ENCODE results near the gene CEP104. TPM values are rescaled to one million over a fixed set of nuclear protein-coding genes. Genes with fewer than 3 reads are reported as not detected.

Gene CEP104
- total and polyA plus RNA-seq, 9 of the 15 experiments (the other 6 are each of a cell fraction or from before 2014, with no cell fraction given) = 11.2 to 63.4 (median 42.6) TPM

- no peaks in the 10 kb centered on the region for H3K9me3 ChIP-seq (replicated peaks; ENCODE audit: control insufficient read depth, insufficient read depth, low read depth, low read length)
- H3K4me2 ChIP-seq (ENCODE audit: insufficient read depth, low read length) = no peak overlapping the region
- TF ChIP-seq STAT5B (CRISPR knock-in tag; IDR thresholded peaks at IDR 0.05) = no peak
- TF ChIP-seq, protein P1, sequence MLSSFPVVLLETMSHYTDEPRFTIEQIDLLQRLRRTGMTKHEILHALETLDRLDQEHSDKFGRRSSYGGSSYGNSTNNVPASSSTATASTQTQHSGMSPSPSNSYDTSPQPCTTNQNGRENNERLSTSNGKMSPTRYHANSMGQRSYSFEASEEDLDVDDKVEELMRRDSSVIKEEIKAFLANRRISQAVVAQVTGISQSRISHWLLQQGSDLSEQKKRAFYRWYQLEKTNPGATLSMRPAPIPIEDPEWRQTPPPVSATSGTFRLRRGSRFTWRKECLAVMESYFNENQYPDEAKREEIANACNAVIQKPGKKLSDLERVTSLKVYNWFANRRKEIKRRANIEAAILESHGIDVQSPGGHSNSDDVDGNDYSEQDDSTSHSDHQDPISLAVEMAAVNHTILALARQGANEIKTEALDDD (IDR thresholded peaks at IDR 0.05) = no peak
- TF ChIP-seq KDM1A (IDR thresholded peaks at IDR 0.05) = no peak
- TF ChIP-seq ZBTB33 (CRISPR knock-in tag; IDR thresholded peaks at IDR 0.05) = peak; percentile 87
- TF ChIP-seq MCM5 (IDR thresholded peaks at IDR 0.05; ENCODE audit: low read depth) = no peak
- TF ChIP-seq PPARD (CRISPR knock-in tag; IDR thresholded peaks at IDR 0.05) = no peak
- no peaks in the 10 kb centered on the region for H3K9me1 ChIP-seq (ENCODE audit: control insufficient read depth, insufficient read depth, low read length)
- intact Hi-C loops (cut with micrococcal nuclease) = no loop called here
- no peak for FAIRE-seq
- no peak for DNase-seq (ENCODE audit: extremely low read depth in 1 of 4, low spot score in 3 of 4)
- H2AFZ ChIP-seq (ENCODE audit: low read depth, low read length) = no peak overlapping the region
- ChIA-PET POLR2A (interaction anchor here (0.5 to 1.2 kb wide), 3 partner anchors 15 to 218 kb away, joined by 3 to 4 read pairs (median 3); no protein-coding TSS in a partner anchor), CTCF (ENCODE audit: low intra/inter-chr PET ratio) (no interaction called here)
- no peaks in the 10 kb centered on the region for H3K79me2 ChIP-seq (ENCODE audit: control insufficient read depth, insufficient read depth, low read length)
- no peak overlapping the region for H3K27ac ChIP-seq (ENCODE audit: extremely low read depth, low read depth, low read length)
- no peaks in the 10 kb centered on the region for H3K27me3 ChIP-seq (ENCODE audit: control insufficient read depth in 2 of 2, insufficient read depth in 2 of 2, low read length in 2 of 2)
- H3K4me3 ChIP-seq = no peak overlapping the region
- no peak for ATAC-seq
- H3K4me1 ChIP-seq (replicated peaks in 1 of 2; ENCODE audit: control insufficient read depth in 2 of 2, insufficient read depth in 2 of 2, low read length in 2 of 2) = peaks cover 0 to 16% of the 10 kb centered on the region in 2 experiments; a peak in 3 of 5 replicates
- in situ Hi-C loops (cut with MboI) = no loop called here
- no TSS peak for BruUV-seq (replicated peaks)
- peaks cover 66% of the 10 kb centered on the region for H3K36me3 ChIP-seq (ENCODE audit: control insufficient read depth, insufficient read depth, low read length)
- 90% methylated on average over 13 of the region's 13 CpGs for WGBS (ENCODE audit: insufficient coverage, low coverage, missing lambda C conversion rate)
- peaks cover 4% of the 10 kb centered on the region; the same call in 1 of the 2 replicates for H4K20me1 ChIP-seq (replicated peaks; ENCODE audit: control insufficient read depth, insufficient read depth, low read length)
- peak overlapping the region in 1 of 2 experiments; percentile 26; a peak in 1 of 4 replicates for H3K9ac ChIP-seq (ENCODE audit: insufficient read depth in 1 of 2, low read depth in 2 of 2, low read length in 2 of 2)
Observed at GRCh38 chr1:3884966-3885365, 28.0 kb upstream of the CEP104 start.
